T-helper 9 cell (primary cell): ENCODE measurements around the gene MAP4K2.
"Not testable (repeated sequence)": the region's sequence is repeated elsewhere in the genome, so short reads cannot be mapped to it uniquely, and the experiment has no call there.

Source experiments
- DNase-seq: peaks from one replicate; pipeline ENCODE4 v3.0.0-alpha.2; 2020

The MAP4K2 gene

GRCh38 chr11:64838600-64839334, 35.8 kb upstream of the MAP4K2 start:
- no peak for DNase-seq

GRCh38 chr11:64837887-64838351, 34.9 kb upstream of the MAP4K2 start:
- DNase-seq: no peak

GRCh38 chr11:64836448-64837072, 33.5 kb upstream of the MAP4K2 start:
- no peak for DNase-seq

GRCh38 chr11:64835616-64836447, 32.8 kb upstream of the MAP4K2 start:
- DNase-seq: no peak

GRCh38 chr11:64834723-64835615, 32.0 kb upstream of the MAP4K2 start:
- DNase-seq: no peak

- no peak for DNase-seq
These were observed 31.2 kb upstream of the MAP4K2 start for GRCh38 chr11:64834031-64834722.

GRCh38 chr11:64833509-64833908, 30.5 kb upstream of the MAP4K2 start:
- DNase-seq: no peak

GRCh38 chr11:64833198-64833502, 30.1 kb upstream of the MAP4K2 start:
- DNase-seq: no peak

- no peak for DNase-seq
These were observed 29.6 kb upstream of the MAP4K2 start for GRCh38 chr11:64832467-64833197.

GRCh38 chr11:64831411-64831891, 28.4 kb upstream of the MAP4K2 start:
- DNase-seq: no peak

- DNase-seq: no peak
These were observed 26.7 kb upstream of the MAP4K2 start for GRCh38 chr11:64829536-64830251.

GRCh38 chr11:64827451-64827839, 24.4 kb upstream of the MAP4K2 start:
- DNase-seq: no peak

- DNase-seq: no peak
These were observed 23.8 kb upstream of the MAP4K2 start for GRCh38 chr11:64826578-64827450.

GRCh38 chr11:64826062-64826461, 23.0 kb upstream of the MAP4K2 start:
- no peak for DNase-seq

GRCh38 chr11:64823568-64824119, 20.6 kb upstream of the MAP4K2 start:
- DNase-seq: no peak

- no peak for DNase-seq
These were observed 14.5 kb upstream of the MAP4K2 start for GRCh38 chr11:64817476-64817875.

GRCh38 chr11:64815433-64815832, 12.4 kb upstream of the MAP4K2 start:
- not testable (repeated sequence) for DNase-seq

GRCh38 chr11:64814712-64815187, 11.7 kb upstream of the MAP4K2 start:
- no peak for DNase-seq

GRCh38 chr11:64813826-64814225, 10.8 kb upstream of the MAP4K2 start:
- DNase-seq: no peak
